GM19239 (cell line): ENCODE results near the gene SCAMP5.

Source experiments
- DNase-seq: peaks from one replicate; pipeline ENCODE4 v3.0.0; 2011; ENCODE audit warnings: low spot score; ENCODE audit not compliant: insufficient read length
- FAIRE-seq: peaks from 2 replicates; lab custom pipeline; 2011; peaks lifted over from hg19 to GRCh38; lab: Jason Lieb, UNC

Gene SCAMP5

DNA sequence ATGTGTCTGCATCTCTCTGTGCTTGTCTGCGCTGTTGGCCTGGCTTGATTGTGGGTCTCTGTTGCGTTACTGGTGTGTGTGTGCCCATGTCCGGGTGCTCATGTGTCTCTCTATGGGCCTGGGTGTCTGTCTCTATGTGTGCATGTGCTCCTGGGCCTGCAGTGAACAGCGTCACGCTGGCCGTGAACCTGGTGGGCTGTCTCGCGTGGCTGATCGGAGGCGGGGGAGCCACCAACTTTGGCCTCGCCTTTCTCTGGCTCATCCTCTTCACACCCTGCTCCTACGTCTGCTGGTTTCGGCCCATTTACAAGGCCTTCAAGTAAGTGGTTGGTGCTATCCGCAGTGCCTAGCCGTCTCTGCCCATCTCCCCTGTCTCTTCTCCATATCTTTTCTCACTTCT lies 21.1 kb downstream of the SCAMP5 start:
- FAIRE-seq (no peak), DNase-seq (no peak)

DNA sequence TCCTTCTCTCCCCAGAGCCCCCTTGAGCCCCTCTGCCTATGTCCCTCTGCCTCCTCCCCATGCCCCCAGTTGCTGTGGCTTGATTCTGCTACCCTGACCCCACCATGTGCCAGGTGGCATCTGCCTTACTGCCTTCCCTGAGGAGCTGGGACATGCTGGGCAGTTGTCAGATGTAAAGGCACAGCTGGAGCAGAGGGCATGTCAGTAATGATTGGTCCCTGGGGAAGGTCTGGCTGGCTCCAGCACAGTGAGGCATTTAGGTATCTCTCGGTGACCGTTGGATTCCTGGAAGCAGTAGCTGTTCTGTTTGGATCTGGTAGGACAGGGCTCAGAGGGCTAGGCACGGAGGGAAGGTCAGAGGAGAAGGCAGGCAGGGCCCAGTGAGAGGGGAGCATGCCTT lies 24.6 kb downstream of the SCAMP5 start:
- FAIRE-seq = no peak
- no peak for DNase-seq

DNA sequence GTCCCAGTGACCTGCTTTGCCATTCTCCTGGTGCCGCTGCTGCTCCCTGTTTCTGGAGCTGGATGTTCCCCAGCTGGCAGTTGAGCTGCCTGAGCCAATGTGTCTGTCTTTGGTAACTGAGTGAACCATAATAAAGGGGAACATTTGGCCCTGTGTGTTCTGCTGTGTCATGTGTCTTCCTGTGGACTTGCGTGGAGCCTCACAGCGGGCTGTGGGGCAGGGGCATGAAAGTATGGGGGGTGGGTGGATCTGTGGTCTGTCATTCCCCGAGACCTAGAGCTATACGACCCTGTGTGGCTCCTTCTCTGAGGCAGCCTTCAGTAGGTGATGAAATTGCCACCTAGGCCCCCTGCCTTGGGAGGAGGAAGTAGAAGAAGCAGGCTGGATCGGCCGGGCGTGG lies 26.0 kb downstream of the SCAMP5 start:
- no peak for DNase-seq

DNA sequence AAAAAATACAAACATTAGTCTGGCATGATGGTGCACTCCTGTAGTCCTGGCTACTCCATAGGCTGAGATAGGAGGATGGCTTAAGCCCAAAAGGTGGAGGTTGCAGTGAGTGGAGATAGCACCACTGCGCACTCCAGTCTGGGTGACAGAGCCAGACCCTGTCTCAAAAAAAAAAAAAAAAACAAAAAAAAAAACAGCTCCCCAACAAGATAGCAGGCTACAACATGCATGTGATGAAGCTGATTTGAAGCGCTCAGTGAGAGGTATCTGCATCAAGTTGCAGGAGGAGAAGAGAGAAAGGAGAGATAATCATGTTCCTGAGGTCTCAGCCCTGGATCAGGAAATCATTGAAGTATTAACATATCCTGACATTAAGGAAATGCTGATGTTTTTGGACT lies 27.4 kb downstream of the SCAMP5 start:
- no peak for FAIRE-seq
- DNase-seq = no peak

More for the DNA sequence above, 26.0 kb downstream of the SCAMP5 start:
- FAIRE-seq = no peak

DNA sequence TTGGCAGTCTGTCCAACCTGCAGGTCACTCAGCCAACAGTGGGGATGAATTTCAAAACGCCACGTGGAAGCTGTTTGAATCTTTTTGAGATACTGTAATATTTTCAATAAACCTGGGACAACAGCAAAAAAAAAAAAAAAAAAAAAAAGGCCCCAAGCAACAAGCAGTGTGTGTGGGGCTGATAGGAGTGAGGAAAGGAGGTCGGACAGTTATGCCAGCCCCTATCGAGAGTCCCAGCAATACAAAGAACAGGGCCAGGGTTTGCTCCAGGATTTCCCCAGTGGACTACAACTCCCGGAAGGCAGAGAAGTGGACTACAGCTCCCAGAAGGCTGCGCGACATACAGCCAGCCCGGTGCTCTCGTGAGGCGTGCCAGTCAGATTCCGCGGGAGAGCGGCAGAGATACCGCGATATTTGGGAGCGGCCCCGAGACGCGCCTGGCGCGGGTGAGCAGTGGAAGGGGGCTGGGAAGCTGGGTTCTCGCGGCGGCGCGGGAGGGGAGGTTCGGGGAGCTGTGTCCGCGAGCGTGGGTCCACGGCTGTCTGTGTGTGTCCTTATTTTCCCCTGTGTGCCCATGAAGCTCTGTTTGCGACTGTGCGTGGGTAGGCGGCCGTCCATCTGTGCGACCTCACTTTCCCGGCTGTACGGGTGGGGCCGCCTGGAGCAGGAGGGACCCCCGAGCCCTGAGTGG lies 28.0 kb downstream of the SCAMP5 start, which contains the start of gene PPCDC:
TSS of gene PPCDC (plus strand) at position 410 of the 691 bp plus-strand sequence. CDS start 4,729 bp downstream, outside the sequence.
- FAIRE-seq (peak; percentile 99), DNase-seq (peak; percentile 96)

DNA sequence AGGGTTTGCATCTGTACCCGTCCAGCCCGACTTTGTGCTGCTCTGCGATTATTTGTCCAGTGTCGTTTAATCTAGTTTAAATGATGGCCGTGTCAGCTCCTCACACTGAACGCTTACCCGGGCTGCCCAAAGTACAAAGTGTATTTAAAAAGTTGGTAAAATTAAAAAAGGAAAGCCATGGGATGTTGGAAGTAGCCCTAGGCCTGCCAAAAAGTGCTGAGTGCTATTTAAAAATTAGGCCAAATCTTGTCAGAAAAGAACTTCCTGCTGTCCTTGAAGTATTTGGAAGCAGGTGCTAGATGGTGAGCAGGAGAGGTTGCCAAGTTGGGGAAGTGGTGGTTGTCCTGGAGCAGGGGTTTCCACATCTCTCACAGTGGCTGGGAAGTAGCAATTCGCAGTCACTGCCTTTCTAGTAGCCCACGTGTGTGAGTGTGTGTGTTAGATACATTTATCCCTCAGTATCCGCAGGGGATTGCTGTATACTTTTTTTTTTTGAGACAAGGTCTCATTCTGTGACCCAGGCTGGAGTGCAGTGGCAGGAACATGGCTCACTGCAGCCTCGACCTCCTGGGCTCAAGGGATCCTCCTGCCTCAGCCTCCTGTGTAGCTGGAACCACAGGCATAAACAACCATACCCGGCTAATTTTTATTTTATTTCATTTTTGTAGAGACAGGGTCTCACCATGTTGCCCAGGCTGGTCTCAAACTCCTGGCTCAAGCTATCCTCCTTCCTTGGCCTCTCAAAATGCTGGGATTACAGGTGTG lies 28.7 kb downstream of the SCAMP5 start:
- no peak for DNase-seq

DNA sequence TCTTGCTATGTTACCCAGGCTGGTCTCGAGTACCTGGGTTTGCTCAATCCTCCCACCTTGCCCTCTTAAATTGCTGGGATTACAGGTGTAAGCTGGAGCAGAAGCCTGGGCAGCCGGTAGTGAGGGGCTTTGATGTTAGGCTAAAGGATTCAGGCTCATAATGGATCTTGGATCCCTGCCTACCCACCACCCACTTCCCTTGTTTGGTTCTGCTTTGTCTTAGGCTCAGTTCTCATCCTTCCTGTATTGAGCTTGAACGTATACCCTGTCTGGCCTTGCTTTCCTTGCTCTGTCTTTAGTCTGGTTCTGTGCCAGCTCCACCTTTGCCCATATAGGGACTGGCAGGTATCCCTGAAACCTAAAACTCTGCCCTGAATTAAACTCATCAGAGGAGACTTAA lies 29.7 kb downstream of the SCAMP5 start:
- DNase-seq = no peak
- no peak for FAIRE-seq

More for the DNA sequence above, 28.7 kb downstream of the SCAMP5 start:
- FAIRE-seq = peak; percentile 67

DNA sequence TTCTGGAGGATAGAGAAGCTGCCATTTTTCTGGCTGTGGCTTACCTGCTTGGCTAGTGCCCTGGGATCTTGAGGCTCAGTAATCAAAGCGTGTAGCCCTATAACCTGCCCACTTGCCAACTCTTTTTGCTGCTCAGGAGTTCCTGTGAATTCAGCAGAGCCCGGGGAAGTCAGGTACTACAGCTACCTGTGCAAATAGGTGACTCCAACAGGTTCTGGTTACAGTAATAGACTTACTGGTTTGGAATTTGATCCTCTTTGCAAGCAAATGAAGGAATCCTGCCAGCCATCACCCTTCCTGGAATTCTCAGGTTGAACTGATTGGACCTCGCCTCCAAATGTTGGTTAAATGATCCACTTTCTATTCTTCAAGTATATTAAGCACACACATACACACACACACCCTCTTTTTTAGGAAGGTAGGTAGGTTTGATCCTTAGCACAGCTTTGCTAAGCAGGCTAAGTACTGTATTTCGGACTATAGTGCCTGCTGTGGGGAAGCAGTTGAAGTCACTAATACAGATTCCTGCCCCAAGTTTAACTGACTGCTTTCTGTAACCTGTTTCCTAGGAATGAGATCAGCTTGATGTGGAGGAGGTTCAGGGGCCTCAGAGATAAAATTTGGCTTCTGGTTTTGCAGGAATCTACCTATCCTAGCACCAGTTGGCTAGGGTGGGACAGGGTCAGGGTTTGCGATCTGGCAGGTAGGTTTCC lies 30.3 kb downstream of the SCAMP5 start:
- FAIRE-seq = no peak

DNA sequence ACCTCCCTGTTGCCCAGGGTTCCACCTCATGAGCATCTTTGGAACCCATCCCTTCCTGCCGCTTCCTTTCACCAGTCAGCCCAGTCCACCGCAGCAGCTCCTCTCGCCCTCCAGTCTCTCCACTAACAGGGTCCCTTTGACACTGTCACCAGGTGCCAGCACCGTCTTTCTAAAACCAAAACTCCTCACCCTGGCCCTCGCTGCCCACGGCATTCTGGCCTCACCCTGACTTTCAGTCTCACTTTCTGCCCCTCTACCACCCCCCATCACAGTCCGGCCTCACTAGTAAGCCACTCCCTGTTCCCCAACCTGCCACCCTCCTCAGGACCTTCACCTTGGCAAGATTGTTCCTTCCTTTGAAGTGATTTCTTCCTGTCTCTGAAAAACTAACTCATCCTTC lies 32.2 kb downstream of the SCAMP5 start:
- no peak for DNase-seq
- FAIRE-seq = no peak

More for the DNA sequence above, 30.3 kb downstream of the SCAMP5 start:
- DNase-seq = no peak

DNA sequence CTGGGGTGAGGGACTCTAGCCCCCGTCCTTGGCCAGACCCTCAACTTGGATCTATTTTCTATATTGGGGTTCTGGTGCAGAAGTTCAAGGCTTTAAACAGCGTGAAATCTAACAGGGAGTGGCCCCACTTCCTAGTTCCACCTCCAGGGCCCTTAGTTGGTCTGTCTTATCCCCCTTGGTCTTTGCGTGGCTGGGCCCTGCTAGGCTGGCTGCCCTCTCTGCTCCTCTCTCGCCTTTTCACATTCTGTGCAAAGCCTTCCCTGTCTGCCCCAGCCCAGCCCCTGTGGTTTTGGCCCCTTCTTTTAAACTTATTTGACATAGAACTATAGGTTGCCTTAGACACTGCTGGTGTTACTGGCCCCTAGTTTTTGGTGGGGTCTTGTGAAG lies 33.6 kb downstream of the SCAMP5 start:
- FAIRE-seq (no peak), DNase-seq (no peak)

DNA sequence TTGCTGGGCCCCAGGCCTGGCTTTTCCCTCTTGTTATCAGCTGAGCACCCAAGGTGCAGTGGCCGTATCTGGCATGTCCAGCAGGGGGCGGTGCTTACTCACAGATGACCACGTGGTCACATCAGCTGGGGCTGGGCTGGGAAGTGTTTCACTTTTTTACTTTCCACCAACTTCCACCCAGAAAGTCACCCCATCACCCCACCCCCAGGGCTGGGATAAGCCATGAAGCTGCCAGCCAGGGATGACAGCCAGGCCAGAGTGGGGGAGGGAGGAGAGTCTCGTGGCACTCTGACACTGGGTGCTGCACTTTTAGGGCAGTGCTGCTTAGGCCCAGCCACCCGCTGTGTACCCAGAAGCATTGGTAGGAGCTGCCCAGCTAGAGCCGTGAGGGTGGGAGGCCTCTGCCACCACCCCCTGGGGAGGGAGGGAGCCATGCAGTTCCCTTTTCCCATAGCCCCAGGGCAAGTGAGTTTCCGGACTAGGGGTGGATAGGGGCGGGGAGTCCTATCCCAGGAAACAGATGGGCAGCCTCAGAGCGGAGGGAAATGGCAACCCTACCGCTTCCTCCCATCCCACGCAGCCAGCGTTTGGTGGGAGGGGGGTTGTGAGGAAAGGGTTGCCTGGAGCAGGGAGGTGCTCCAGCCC lies 34.1 kb downstream of the SCAMP5 start:
- DNase-seq (no peak), FAIRE-seq (peak; percentile 91)

DNA sequence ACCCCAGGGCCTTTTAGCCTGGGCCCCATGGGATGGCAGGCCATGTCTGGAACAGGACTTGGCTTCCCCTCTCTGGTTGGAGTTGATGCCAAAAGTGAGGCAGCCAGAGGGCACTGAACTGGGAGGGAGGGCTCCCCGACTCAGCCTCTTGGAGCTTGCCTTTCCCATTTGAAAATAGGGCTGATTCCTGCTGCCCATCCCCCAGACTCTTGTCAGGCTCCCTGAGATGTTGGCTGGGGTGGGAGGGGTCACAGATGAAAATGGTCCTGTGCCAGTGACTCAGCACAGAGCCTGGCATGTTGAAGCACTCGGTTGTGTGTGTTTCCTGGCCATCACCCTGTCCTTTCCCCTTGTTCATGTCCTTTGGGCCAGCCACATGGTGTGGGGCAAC lies 34.7 kb downstream of the SCAMP5 start:
- FAIRE-seq = peak; percentile 11
- DNase-seq = no peak

DNA sequence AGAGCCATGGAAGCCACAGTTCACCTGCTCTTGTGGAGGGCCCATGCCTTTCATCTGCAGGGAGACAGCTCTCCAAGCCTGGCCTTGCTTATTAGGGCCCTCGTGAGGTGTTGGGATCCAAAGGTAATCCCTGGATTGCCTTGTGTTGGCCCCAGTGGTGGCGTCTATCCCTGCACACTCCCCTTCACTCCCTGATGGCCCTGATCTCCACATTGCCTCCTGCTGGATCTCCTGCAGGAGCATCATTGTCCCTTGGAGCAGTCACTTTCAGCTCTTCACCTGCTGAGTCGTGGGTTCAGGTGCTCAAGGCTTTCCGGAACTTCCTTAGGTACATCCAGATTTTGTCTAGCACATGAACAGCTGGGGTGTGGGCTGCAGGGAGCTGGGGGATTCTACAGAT lies 35.1 kb downstream of the SCAMP5 start:
- DNase-seq (no peak), FAIRE-seq (no peak)

DNA sequence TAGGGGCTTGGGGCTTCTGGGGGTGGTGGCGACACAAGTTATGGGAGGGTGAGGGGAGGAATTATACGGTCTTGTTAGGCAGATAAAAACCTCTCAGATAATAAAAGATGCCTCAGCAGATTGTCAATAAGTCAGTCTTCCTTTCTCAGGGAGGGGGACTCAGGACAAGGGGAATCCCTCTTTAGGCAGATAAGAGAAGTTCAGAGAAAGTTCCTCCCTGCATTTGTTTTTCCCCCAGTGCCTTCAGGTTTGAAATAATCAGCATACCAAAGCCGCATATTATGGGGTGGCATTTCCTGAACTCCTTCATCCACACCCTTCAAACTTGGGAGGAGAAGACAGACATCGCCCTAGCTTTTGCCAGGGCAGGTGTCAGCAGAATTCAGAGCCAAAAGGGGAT lies 36.5 kb downstream of the SCAMP5 start:
- DNase-seq = no peak
- no peak for FAIRE-seq

DNA sequence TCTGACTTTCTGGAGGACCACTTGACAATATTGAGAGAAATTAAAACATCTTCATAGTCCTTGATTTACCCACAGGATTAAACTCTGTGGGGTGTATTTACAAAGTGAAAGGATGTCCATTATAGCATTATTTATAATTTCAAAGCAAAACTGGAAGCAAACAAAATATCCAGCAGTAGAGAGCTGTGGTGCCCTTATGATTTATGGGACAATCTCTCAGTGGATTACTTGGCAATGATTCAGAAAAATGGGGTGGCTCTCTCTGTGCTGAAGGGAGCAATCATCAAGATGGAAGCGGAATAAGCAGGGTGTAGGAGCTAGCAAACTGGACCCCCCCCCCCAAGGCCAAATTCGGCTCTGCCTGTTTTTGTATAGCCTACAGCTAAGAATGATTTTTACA lies 37.0 kb downstream of the SCAMP5 start:
- no peak for DNase-seq
- FAIRE-seq = no peak

DNA sequence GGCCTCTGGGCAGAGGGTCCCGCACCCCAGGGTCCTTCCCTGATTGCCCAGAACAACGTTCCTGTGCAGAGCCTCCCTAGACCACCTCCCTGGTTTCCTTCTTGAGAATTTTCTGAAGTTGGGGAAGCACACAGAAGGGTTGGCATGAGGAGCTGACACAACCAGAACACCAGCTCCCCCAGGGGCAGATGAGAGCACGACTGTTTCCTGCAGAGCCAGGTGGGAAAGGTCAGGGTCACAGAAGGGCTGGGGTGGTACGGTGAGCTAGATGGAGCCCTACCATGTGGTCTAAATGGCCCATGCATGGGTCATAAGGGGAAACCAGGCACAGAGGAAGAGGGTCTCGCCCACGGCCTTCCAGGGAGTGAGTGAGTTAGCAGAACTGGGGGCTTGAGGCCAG lies 38.4 kb downstream of the SCAMP5 start:
- FAIRE-seq (no peak), DNase-seq (no peak)

DNA sequence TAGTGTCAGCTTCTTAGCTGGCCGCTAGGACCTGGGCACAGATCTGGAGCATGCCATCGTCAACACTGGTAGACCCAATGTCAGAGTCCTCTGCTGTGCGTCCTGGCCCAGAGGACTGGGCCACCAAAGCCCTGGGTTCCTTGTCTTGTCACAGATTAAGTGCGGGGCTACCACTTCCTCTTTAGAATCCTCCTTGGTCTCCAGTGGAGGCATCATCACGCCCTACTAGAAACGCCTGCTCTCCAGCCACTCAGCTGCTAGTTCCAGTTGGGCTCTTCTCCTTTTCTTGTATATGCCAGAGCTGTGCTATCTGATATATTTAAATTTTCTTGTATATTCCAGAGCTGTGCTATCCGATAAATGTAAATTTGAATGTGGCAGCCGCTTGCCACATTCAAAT lies 39.3 kb downstream of the SCAMP5 start:
- FAIRE-seq (no peak), DNase-seq (no peak)

DNA sequence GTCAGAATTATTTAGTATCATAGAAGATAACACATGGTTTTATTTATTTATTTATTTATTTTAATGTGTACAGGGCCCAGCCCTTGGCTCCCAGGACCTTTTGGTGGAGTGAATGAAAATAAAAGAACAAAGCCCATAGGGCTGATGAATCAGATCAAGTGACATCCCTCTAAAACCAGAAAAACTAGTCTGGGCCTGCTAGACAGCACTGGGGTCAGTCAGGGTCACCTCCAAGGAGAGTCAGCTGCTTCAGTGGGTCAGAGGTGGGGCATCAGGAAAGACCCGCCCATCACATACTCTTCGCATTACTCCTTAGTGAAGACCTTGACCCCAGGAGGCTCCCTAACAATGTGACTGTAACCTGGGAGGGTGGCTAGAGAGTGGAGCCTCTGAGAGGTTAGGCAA lies 40.9 kb downstream of the SCAMP5 start:
- FAIRE-seq = no peak
- DNase-seq = no peak

DNA sequence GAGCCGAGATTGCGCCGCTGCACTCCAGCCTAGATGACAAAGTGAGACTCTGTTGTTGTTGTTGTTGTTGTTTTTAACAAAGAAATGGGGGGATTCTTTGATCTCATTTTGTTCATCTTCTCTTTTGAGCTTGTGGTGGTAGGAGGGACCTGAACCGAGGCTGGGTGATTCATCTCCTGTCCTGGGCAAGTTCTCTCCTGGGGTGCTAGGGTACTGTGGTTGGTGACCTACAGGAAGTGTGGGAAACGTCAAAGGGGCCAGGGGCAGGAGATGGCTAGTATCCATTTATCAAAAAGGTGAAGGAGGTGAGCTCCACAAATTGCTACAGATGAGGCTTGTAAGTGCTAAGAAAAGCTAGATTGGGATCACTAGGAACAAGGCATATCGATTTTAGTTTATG lies 42.3 kb downstream of the SCAMP5 start:
- DNase-seq (no peak), FAIRE-seq (no peak)

DNA sequence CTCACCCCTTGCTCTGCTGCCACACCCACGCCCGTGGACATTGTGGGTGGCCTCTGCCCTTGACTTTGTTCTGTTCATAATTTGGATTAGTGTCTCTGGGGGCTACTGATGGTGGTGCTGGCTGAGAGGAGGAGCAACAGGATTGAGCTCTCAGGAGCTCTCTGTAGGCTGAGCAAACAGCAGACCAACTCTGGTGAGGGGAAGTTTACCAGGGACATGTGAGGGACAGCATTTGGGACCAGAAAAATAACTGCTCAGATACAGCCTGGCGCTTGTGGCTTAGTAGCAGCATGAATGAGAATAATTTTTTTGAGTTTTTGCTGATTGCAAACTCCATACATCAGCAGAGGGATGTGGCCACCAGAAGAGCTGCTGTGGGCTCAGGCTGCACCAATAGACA lies 42.9 kb downstream of the SCAMP5 start:
- DNase-seq (no peak), FAIRE-seq (no peak)
